HL-60 (cell line): Measurements from ENCODE around the gene ATAD2B.

ENCODE experiments used
- DNase-seq, 2 experiments: peaks; one replicate each; pipeline ENCODE4 v3.0.0-alpha.2; 2010 to 2020; ENCODE audit warnings: low read depth in 1 of 2, low spot score in 1 of 2
- H3K27ac ChIP-seq: fragments of 250-450 bp; sonication (Bioruptor Pico); replicated peaks from 2 replicates; pipeline ENCODE4 v1.5.1; 2020; ENCODE audit warnings: mild to moderate bottlenecking, moderate library complexity
- H3K27me3 ChIP-seq: fragments of 250-450 bp; sonication (Bioruptor Pico); 2 replicates; pipeline ENCODE4 v1.5.1; 2021; ENCODE audit warnings: mild to moderate bottlenecking, moderate library complexity; ENCODE audit not compliant: insufficient read depth, poor library complexity, severe bottlenecking
- H3K4me3 ChIP-seq: replicated peaks from 2 replicates; pipeline ENCODE4 v1.5.1; 2011; ENCODE audit warnings: mild to moderate bottlenecking, control low read depth, low read length; ENCODE audit not compliant: insufficient read depth
- CTCF ChIP-seq: IDR thresholded peaks from one replicate; pipeline ENCODE4 v1.5.1; 2011; ENCODE audit warnings: low read length, control low read depth, inconsistent platforms; ENCODE audit not compliant: insufficient read depth
- GABPA ChIP-seq: IDR thresholded peaks from 2 replicates; pipeline ENCODE4 v1.6.1; 2012; ENCODE audit warnings: low read depth
- POLR2AphosphoS5 ChIP-seq: IDR thresholded peaks from 2 replicates; pipeline ENCODE4 v1.6.1; 2012; ENCODE audit warnings: low read depth
- REST ChIP-seq: IDR thresholded peaks from 2 replicates; pipeline ENCODE4 v1.6.1; 2012; ENCODE audit warnings: low read depth; ENCODE audit not compliant: insufficient replicate concordance
- SPI1 ChIP-seq: IDR thresholded peaks from 2 replicates; pipeline ENCODE4 v1.6.1; 2012; ENCODE audit warnings: low read depth, mild to moderate bottlenecking, borderline replicate concordance

ATAD2B gene

GRCh38 chr2:23760736-23761135 lies 166.2 kb downstream of the ATAD2B start:
- Histone ChIP-seq H3K27ac (no peak overlapping the region), H3K4me3 (no peak overlapping the region), H3K27me3 (no peaks in the 10 kb centered on the region)
- TF ChIP-seq POLR2AphosphoS5 (no peak), GABPA (no peak), REST (no peak), CTCF (no peak), SPI1 (no peak)
- no peak for DNase-seq

DNA sequence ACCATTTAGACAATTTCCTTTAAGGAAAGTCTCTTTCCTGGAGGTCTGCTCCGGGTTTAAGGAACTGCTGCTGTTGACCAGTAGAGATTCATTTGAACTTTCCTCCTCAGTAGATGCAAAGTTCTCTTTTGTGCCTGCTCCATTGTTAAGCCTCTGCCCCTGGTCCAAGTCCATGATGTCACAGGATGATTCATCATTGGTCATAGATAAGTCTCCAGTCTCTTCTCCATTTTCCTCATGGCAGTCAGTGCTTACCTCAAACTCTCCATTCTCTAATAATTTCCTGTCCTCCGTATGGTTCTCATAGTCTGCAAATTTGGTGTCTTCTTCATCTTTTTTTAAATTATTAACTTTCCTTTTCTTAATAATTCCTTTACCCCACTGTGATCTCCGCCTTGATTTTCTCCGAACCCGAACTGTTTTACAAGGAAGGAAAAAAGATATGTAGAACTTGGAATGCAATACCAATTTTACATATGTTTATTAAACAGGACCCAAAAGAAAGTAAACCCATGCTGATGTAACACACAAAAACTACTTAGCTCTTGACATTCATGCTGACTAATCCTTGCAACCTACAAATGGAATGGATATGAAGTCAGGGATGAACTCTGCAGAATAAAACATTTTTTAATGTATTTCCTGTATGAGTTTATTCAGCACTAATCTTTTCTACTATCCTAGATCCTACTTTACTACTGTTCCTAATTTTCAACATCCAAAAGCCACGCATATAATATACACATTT lies 169.1 kb downstream of the ATAD2B start:
- H3K27ac ChIP-seq: no peak overlapping the region
- no peak overlapping the region for H3K4me3 ChIP-seq
- no peak for DNase-seq
- H3K27me3 ChIP-seq: no peaks in the 10 kb centered on the region
- TF ChIP-seq REST: no peak

- no peaks in the 10 kb centered on the region for H3K27me3 ChIP-seq
- no peak for DNase-seq
- H3K27ac ChIP-seq: no peak overlapping the region
- TF ChIP-seq REST: no peak
- H3K4me3 ChIP-seq: no peak overlapping the region
These were observed 170.2 kb downstream of the ATAD2B start for GRCh38 chr2:23756593-23757292.

- Histone ChIP-seq H3K27ac (no peak overlapping the region), H3K4me3 (no peak overlapping the region)
- no peak for TF ChIP-seq POLR2AphosphoS5
- TF ChIP-seq GABPA: no peak
- TF ChIP-seq CTCF: no peak
- TF ChIP-seq SPI1: no peak
These were observed 172.0 kb downstream of the ATAD2B start for GRCh38 chr2:23754970-23755369.

More at GRCh38 chr2:23754970-23755369, 172.0 kb downstream of the ATAD2B start:
- DNase-seq: no peak
- H3K27me3 ChIP-seq: no peaks in the 10 kb centered on the region
